Effector memory CD8-positive, alpha-beta T cell (primary cell): ENCODE data around the gene L3MBTL3.
"Not testable (repeated sequence)": the region's sequence is repeated elsewhere in the genome, so short reads cannot be mapped to it uniquely, and the experiment has no call there.

Experiments used
- ATAC-seq: fragments of 150-1000 bp; cut with Tn5 transposase; replicated peaks from 2 replicates; pipeline ENCODE4 v1.10.0; 2021; ENCODE audit warnings: mild to moderate bottlenecking, moderate library complexity
- DNase-seq, 3 experiments: peaks; one replicate each; pipeline ENCODE4 v3.0.0; 2021
- H3K27ac Mint-ChIP-seq, 2 donors: one replicate each; pipeline ENCODE4 v1.8.0; 2022; ENCODE audit warnings: mild to moderate bottlenecking in 2 of 2, mixed read lengths in 2 of 2, moderate library complexity in 2 of 2
- H3K27me3 Mint-ChIP-seq, 2 donors: one replicate each; pipeline ENCODE4 v1.8.0; 2022; ENCODE audit warnings: mixed read lengths in 2 of 2
- H3K36me3 Mint-ChIP-seq: one replicate; pipeline ENCODE4 v1.8.0; 2022; ENCODE audit warnings: mild to moderate bottlenecking, moderate library complexity, mixed read lengths; ENCODE audit not compliant: insufficient read depth
- H3K4me1 Mint-ChIP-seq, 2 donors: one replicate each; pipeline ENCODE4 v1.8.0; 2022; ENCODE audit warnings: low read depth in 2 of 2, mixed read lengths in 2 of 2
- H3K4me3 Mint-ChIP-seq, 2 donors: one replicate each; pipeline ENCODE4 v1.8.0; 2022; ENCODE audit warnings: mild to moderate bottlenecking in 2 of 2, mixed read lengths in 2 of 2, moderate library complexity in 2 of 2
- H3K9me3 Mint-ChIP-seq, 2 donors: one replicate each; pipeline ENCODE4 v1.8.0; 2022; ENCODE audit warnings: mixed read lengths in 2 of 2

The L3MBTL3 gene

DNA sequence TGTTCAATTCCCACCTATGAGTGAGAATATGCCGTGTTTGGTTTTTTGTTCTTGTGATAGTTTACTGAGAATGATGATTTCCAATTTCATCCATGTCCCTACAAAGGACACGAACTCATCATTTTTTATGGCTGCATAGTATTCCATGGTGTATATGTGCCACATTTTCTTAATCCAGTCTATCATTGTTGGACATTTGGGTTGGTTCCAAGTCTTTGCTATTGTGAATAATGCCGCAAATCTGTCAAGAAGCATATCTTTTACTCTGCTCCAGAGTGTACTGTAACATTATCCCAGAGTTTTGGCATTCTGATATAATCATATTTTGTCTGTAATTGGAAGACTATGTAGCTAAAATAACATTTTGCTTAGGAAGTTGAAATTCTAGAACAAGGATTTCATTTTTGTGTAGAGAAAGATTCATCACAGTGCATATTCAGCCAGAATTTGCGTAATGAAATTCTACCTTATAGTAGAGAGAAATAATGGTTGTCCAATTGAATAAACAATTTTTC, 98.9 kb downstream of the L3MBTL3 start:
- DNase-seq, H3K36me3 Mint-ChIP-seq, H3K4me3 Mint-ChIP-seq, ATAC-seq, H3K9me3 Mint-ChIP-seq, H3K27me3 Mint-ChIP-seq, H3K27ac Mint-ChIP-seq: not testable (repeated sequence)
- H3K4me1 Mint-ChIP-seq: peaks cover 2 to 15% of the 10 kb centered on the region in 2 donors

GRCh38 chr6:130118236-130118635, 99.9 kb downstream of the L3MBTL3 start:
- DNase-seq: no peak
- Mint-ChIP-seq H3K4me1 (peaks cover 2 to 15% of the 10 kb centered on the region in 2 donors), H3K27ac (no peak overlapping the region), H3K36me3 (peaks cover 6% of the 10 kb centered on the region), H3K9me3 (no peaks in the 10 kb centered on the region), H3K4me3 (no peak overlapping the region), H3K27me3 (no peaks in the 10 kb centered on the region)
- no peak for ATAC-seq

DNA sequence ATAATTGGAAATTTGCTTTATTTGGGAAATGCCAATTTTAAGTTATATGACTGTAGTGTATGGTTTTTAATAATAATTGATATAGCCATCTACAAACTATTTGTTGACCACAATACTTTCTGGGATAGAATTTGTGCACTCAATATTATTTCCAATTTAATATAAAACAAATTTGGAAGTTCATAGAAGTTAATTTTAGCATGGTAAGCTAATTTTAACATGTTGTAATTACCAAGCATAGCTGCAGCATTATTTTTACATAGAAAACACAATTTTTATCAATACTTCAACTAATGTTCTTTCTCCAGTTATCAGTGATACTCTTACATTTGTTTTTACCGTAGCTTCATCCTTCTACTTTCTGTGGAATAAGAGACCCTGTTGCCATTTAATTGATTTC, 100.8 kb downstream of the L3MBTL3 start:
- Mint-ChIP-seq H3K27me3 (no peaks in the 10 kb centered on the region), H3K4me3 (no peak overlapping the region), H3K27ac (peak overlapping the region in 1 of 2 donors; percentile 23), H3K4me1 (peaks cover 2 to 15% of the 10 kb centered on the region in 2 donors), H3K9me3 (no peaks in the 10 kb centered on the region), H3K36me3 (peaks cover 6% of the 10 kb centered on the region)
- DNase-seq: no peak
- no peak for ATAC-seq

DNA sequence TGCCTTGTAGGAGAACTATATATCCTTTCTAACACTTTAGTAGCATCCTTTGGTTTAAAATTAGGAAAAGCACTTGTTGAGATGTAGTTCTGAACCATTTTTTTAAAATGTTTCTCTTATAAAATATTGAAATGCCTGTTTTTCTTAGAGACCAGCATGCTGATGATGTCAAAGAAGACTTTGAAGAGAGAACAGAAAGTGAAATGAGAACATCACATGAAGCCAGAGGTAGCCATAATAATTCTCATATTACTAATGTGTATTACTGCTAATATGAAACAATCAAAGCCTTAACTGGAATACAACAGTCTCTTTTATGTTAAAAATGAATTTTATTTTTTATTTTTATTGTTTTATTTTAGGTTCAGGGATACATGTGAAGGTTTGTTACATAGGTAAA, 102.3 kb downstream of the L3MBTL3 start:
- H3K27ac Mint-ChIP-seq: peak overlapping the region; percentile 8 to 10
- ATAC-seq: no peak
- peaks cover 15% of the 10 kb centered on the region for H3K36me3 Mint-ChIP-seq
- peaks cover 8 to 20% of the 10 kb centered on the region in 2 donors for H3K4me1 Mint-ChIP-seq
- no peaks in the 10 kb centered on the region for H3K27me3 Mint-ChIP-seq
- DNase-seq: no peak
- no peaks in the 10 kb centered on the region for H3K9me3 Mint-ChIP-seq
- H3K4me3 Mint-ChIP-seq: no peak overlapping the region

DNA sequence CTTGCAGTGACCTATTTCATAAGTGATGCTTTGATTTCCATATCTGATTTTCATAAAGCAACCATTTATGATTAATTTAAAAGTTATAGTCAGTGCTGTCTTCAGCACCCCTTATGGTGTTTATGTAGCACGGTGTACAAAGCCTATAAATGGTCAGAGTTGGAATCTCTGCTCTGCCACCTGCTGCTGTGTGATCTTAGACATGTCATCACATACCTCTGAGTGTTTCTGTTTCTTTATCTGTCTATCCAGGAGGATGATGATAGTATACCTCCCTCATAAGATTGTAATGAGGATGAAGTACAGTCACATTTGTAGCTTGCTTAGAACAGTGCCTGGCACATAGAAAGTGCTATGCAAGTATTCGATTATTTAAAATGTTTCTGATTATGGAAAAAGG, 103.9 kb downstream of the L3MBTL3 start:
- no peaks in the 10 kb centered on the region for H3K9me3 Mint-ChIP-seq
- ATAC-seq: no peak
- H3K27ac Mint-ChIP-seq: peak overlapping the region in 1 of 2 donors; percentile 25
- H3K36me3 Mint-ChIP-seq: peaks cover 15% of the 10 kb centered on the region
- no peak for DNase-seq
- H3K4me3 Mint-ChIP-seq: no peak overlapping the region
- H3K27me3 Mint-ChIP-seq: no peaks in the 10 kb centered on the region
- H3K4me1 Mint-ChIP-seq: peaks cover 17 to 33% of the 10 kb centered on the region in 2 donors

DNA sequence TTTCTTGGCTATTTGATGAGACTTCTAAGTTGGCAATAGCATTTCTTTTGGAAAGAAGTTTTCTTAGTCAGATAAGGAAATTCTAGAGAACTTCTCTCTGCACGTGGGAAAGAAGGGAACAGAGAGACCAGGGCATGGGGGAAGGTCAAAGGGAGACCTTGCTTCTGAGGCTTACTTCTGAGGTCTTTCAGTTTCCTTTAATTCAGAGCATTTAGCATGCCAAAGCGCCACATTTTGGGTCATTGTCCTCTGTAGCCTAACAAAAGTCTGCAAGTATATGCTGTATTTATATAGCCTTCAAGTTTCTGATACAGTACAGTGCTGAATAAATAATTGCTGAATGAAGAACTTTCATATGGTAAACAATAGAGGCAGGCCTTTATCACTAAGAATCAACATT, 108.8 kb downstream of the L3MBTL3 start:
- no peak for DNase-seq
- no peaks in the 10 kb centered on the region for H3K27me3 Mint-ChIP-seq
- H3K9me3 Mint-ChIP-seq: no peaks in the 10 kb centered on the region
- peaks cover 41 to 45% of the 10 kb centered on the region in 2 donors for H3K4me1 Mint-ChIP-seq
- peaks cover 15% of the 10 kb centered on the region for H3K36me3 Mint-ChIP-seq
- ATAC-seq: no peak
- peak overlapping the region; percentile 74 to 85 for H3K27ac Mint-ChIP-seq
- H3K4me3 Mint-ChIP-seq: no peak overlapping the region

- Mint-ChIP-seq H3K36me3 (peaks cover 20% of the 10 kb centered on the region), H3K4me1 (peaks cover 52 to 53% of the 10 kb centered on the region in 2 donors)
Measured at GRCh38 chr6:130128326-130128725, 109.9 kb downstream of the L3MBTL3 start.

GRCh38 chr6:130129762-130130246, 111.4 kb downstream of the L3MBTL3 start:
- no peak overlapping the region for H3K4me3 Mint-ChIP-seq

More at GRCh38 chr6:130128326-130128725, 109.9 kb downstream of the L3MBTL3 start:
- H3K27me3 Mint-ChIP-seq: no peaks in the 10 kb centered on the region
- no peak for DNase-seq
- no peaks in the 10 kb centered on the region for H3K9me3 Mint-ChIP-seq
- no peak for ATAC-seq
- no peak overlapping the region for H3K4me3 Mint-ChIP-seq
- peak overlapping the region; percentile 34 to 74 for H3K27ac Mint-ChIP-seq

DNA sequence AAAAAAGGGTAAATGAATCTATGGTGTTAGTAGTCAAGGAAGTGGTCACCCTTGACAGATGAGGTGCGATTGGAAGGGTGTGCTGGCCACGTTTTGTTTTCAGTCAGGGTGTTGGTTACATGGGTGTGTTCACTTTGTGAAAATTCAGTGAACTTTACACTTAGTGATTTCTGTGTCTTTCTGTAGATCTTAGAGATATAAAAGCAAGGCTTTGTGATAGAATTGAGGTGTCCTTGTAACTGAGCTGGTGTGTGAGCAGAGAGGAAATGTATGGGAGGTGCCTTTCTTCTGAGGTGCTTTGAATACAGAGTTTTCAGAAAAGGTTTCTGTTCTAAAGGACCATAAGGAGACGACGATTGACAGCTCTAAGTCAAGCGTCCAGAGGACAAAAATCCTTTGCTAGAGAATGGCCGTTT, 113.9 kb downstream of the L3MBTL3 start:
- DNase-seq: peak; percentile 70 to 80 (median 74)
- Mint-ChIP-seq H3K27ac (peak overlapping the region; percentile 65 to 79), H3K36me3 (peaks cover 25% of the 10 kb centered on the region)

More at GRCh38 chr6:130129762-130130246, 111.4 kb downstream of the L3MBTL3 start:
- peaks cover 65 to 66% of the 10 kb centered on the region in 2 donors for H3K4me1 Mint-ChIP-seq
- peak overlapping the region; percentile 27 to 73 for H3K27ac Mint-ChIP-seq
- no peaks in the 10 kb centered on the region for H3K27me3 Mint-ChIP-seq
- ATAC-seq (no peak), DNase-seq (no peak)
- H3K9me3 Mint-ChIP-seq: no peaks in the 10 kb centered on the region
- peaks cover 26% of the 10 kb centered on the region for H3K36me3 Mint-ChIP-seq

DNA sequence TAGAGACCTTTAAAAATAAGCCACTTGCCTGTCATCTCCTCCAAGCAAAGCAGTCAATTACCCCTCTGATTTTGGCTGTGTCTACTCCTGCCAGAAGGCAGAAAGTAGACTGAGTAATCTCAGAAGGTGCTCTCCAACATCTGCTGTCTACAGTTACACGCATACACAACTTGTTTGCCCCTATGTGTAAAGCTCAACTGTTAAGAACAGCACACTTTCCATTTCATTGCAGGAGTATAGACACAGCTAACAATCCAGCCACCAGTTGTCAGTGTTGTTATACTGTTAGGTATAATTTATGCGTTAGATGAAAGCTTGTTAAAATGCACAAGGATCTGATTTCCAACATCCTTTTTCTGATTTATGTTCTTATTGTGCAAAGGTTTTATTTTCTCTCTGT, 116.2 kb downstream of the L3MBTL3 start:
- no peak for DNase-seq

More for the DNA sequence above, 113.9 kb downstream of the L3MBTL3 start:
- peak; percentile 89 for ATAC-seq
- no peaks in the 10 kb centered on the region for H3K27me3 Mint-ChIP-seq
- H3K4me3 Mint-ChIP-seq: peak overlapping the region; percentile 51 to 61
- H3K9me3 Mint-ChIP-seq: no peaks in the 10 kb centered on the region
- peaks cover 61 to 62% of the 10 kb centered on the region in 2 donors for H3K4me1 Mint-ChIP-seq

DNA sequence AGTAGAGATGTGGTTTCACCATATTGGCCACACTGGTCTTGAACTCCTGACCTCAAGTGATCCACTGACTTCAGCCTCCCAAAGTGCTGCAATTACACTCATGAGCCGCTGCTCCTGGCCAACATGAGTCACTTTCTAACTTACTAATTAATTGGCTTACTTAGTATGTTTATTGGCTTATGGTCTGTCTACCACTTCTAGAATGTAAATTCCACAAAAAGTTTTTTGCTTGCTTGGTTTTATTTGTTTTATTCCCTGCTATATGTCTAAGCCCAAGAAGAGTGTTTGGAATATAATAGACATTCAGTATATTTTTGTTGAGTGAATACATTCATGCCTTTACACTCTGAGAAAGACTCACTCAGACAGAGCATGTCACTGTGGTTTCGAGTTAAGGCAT, 118.4 kb downstream of the L3MBTL3 start:
- ATAC-seq: no peak
- Mint-ChIP-seq H3K9me3 (no peaks in the 10 kb centered on the region), H3K27me3 (no peaks in the 10 kb centered on the region), H3K36me3 (peaks cover 40% of the 10 kb centered on the region), H3K27ac (peak overlapping the region; percentile 76 to 97), H3K4me1 (peaks cover 55 to 78% of the 10 kb centered on the region in 2 donors), H3K4me3 (peak overlapping the region; percentile 6 to 34)
- no peak for DNase-seq

More for the DNA sequence above, 116.2 kb downstream of the L3MBTL3 start:
- no peaks in the 10 kb centered on the region for H3K27me3 Mint-ChIP-seq
- H3K27ac Mint-ChIP-seq: peak overlapping the region; percentile 65 to 79
- peak overlapping the region; percentile 42 to 51 for H3K4me3 Mint-ChIP-seq
- ATAC-seq: no peak
- H3K4me1 Mint-ChIP-seq: peaks cover 66 to 79% of the 10 kb centered on the region in 2 donors
- H3K9me3 Mint-ChIP-seq: no peaks in the 10 kb centered on the region
- H3K36me3 Mint-ChIP-seq: peaks cover 29% of the 10 kb centered on the region

DNA sequence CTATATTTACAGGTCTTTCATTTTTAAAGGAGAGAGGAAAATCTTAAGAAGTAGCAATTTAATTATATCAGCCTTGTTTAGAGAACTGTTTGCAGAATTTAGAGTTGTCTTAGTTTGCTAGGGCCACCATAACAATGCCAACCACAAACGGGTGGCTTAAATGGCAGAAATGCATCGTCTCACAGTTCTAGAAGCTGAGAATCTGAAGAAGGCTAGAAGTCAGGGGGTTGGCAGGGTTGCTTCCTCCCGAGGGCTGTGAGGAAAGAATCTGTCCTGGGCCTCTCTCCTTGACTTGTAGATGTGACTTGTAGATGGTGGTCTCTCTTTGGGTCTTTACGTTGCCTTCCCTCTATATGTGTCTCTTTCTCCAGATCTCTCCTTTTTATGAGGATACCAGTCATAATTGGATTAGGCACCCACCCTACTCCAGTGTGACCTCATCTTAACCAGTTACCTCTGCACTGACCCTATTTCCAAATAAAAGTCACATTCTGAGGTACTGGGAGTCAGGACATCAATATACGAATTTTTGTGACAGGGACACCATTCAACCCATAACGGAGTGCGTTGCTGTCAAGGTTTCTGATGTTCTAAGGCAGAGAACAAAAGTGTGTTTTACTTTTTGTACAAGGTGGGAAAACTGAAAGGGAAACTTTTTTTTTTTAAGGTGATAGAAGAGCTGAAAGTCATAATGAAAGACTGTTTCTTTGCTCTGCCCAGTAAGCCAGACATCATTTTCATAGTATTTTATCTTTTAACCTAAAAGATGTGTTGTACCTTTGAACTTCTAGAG, 119.9 kb downstream of the L3MBTL3 start:
- DNase-seq (no peak), ATAC-seq (peak; percentile 62)
- Mint-ChIP-seq H3K27ac (peak overlapping the region; percentile 76 to 97), H3K27me3 (no peaks in the 10 kb centered on the region), H3K4me3 (peak overlapping the region; percentile 72 to 83), H3K36me3 (peaks cover 47% of the 10 kb centered on the region), H3K4me1 (peaks cover 46 to 67% of the 10 kb centered on the region in 2 donors), H3K9me3 (no peaks in the 10 kb centered on the region)

DNA sequence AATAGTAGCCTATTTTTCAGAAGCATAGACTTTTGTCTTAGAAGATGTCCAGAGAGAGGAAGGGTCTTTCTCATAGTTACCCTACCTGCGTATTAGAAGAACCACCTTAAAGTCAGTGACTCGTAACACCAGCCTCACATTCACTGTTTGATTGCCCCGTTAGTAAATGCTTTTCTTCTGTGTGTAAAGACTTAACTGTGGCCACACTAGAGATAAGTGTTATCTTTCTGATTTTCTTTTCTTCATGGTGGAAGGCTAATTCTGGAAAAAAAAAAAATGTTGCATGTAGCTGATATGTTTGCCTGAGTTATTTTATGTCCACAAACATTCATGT, 120.5 kb downstream of the L3MBTL3 start:
- peak overlapping the region; percentile 72 to 83 for H3K4me3 Mint-ChIP-seq
- no peaks in the 10 kb centered on the region for H3K27me3 Mint-ChIP-seq
- ATAC-seq (peak; percentile 38), DNase-seq (no peak)
- H3K9me3 Mint-ChIP-seq: no peaks in the 10 kb centered on the region
- peaks cover 43 to 65% of the 10 kb centered on the region in 2 donors for H3K4me1 Mint-ChIP-seq
- H3K27ac Mint-ChIP-seq: peak overlapping the region; percentile 76 to 97
- peaks cover 49% of the 10 kb centered on the region for H3K36me3 Mint-ChIP-seq

DNA sequence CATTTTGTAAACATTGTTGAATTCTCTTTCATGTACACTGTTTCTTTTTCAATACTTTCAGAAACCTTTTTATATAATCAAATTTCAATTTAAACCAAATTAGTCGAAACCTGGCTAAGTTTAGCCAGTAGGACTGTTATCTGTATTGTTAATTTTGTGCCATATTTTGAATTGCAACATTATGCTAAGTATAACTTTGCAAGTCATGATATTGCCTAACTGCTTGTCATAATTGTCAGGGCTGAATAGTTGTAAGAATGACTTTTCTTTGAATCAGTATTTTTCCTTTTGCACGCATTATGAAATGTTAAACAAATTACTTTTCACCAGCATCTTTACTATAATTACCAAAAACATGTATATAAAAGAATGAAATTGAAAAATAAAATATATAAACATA, 121.7 kb downstream of the L3MBTL3 start:
- peaks cover 36 to 56% of the 10 kb centered on the region in 2 donors for H3K4me1 Mint-ChIP-seq
- H3K9me3 Mint-ChIP-seq: no peaks in the 10 kb centered on the region
- H3K27ac Mint-ChIP-seq: peak overlapping the region in 1 of 2 donors; percentile 97
- ATAC-seq (no peak), DNase-seq (no peak)
- H3K36me3 Mint-ChIP-seq: peaks cover 54% of the 10 kb centered on the region
- no peaks in the 10 kb centered on the region for H3K27me3 Mint-ChIP-seq
- no peak overlapping the region for H3K4me3 Mint-ChIP-seq
